ENCODE results near the gene TMPO.

TMPO gene

DNA sequence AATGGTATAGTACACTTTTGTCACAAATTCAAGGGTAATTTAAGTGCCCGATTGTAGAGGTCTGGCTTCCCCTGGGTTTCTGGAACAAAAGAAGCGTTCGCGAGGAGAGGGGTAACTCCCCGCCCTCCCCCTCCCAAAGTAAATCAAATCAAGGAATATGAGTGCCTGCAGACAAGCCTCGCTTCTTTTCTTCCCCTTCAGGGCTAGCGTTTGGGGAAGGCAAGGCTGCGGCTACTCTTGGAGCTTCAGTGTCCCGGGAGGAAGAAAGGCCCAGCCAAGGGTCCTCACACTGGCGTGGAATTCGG, 456 bp upstream of the TMPO start:
- FAIRE-seq (no peak), DNase-seq (ENCODE audit: insufficient read length, low spot score) (no peak)
- TF ChIP-seq, protein P1, sequence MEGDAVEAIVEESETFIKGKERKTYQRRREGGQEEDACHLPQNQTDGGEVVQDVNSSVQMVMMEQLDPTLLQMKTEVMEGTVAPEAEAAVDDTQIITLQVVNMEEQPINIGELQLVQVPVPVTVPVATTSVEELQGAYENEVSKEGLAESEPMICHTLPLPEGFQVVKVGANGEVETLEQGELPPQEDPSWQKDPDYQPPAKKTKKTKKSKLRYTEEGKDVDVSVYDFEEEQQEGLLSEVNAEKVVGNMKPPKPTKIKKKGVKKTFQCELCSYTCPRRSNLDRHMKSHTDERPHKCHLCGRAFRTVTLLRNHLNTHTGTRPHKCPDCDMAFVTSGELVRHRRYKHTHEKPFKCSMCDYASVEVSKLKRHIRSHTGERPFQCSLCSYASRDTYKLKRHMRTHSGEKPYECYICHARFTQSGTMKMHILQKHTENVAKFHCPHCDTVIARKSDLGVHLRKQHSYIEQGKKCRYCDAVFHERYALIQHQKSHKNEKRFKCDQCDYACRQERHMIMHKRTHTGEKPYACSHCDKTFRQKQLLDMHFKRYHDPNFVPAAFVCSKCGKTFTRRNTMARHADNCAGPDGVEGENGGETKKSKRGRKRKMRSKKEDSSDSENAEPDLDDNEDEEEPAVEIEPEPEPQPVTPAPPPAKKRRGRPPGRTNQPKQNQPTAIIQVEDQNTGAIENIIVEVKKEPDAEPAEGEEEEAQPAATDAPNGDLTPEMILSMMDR (IDR thresholded peaks at IDR 0.05; ENCODE audit: insufficient read depth, missing control alignments): no peak

DNA sequence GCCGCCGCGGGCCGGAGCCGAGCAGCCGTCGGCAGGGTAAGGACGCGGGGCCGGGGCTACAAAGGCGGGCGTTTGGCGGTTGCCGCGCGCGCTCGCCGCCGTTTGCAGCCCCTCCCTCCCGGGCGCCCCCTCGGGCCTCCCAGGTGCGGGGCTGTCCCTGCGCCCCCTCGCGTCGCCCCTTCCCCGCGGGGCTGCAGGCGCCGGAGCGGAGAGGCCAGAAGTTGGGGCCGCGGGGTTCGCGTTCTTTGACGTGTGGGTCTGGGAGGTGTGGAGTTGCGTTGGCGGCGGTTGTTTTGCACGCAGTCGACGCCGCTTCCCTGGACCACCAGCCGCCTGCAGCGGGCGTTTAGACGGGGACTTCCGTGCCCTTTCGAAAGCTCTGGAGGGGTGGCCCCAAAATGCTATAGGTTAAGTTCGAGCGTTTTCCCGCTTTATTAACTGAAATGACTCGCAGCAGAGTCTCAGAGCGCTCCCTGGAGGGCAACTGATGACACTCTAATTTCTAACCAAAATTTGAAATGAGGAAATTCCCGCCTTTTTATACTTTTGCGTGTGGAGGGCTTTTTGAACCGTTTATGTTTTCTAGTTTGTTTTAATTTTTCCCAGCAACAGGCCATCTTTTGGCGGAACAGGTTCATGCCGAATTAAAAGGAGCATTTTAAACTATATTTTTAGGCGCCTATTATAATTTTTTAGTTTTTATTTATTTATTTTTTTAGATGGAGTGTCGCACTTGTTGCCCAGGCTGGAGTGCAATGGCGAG, 902 bp downstream of the TMPO start:
- FAIRE-seq: no peak
- TF ChIP-seq, protein P1 (IDR thresholded peaks at IDR 0.05; ENCODE audit: insufficient read depth, missing control alignments): peak; percentile 67
- no peak for DNase-seq (ENCODE audit: insufficient read length, low spot score)

DNA sequence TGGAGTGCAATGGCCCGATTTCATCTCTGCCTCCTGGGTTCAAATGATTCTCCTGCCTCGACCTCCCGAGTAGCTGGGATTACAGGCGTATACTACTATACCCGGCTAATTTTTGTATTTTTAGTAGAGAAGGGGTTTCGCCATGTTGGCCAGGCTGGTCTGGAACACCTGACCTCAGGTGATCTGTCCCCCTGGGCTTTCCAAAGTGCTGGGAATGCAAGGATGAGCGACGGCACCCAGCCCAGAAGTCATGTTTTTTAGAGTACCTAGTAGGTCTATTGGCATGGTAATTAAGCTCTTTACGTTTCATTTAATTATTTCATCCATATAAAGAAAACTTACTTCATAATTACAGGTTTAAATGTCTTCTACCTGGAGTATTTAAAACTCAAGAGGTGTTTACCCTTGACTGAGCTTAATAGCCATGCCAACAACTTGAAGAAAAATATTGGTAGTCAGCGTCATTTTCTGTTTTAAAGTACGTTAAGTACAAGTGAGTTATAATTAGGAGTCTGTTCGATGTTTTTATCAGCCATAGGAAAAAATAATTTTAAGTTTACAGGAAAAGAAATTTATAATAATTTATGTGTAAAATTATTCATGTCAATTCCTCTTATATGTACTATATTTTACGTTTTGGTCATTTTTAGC, 4.0 kb downstream of the TMPO start:
- FAIRE-seq: no peak
- TF ChIP-seq, protein P1 (IDR thresholded peaks at IDR 0.05; ENCODE audit: insufficient read depth, missing control alignments): no peak
- no peak for DNase-seq (ENCODE audit: insufficient read length, low spot score)

DNA sequence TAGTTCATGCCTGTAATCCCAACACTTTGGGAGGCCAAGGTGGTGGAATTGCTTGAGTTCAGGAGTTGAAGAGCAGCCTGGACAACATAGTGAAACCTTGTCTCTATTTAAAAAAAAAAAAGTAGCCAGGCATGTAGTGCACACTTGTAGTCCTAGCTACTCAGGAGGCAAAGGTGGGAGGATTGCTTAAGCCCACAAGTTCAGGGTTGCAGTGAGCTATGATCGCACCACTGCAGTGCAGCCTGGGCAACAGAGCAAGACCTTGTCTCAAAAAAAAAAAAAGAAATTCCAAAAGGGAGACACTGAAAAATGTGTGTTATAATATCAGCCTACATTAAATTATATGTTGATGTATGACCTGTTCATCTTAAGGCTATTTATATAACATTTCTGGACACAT, 14.7 kb downstream of the TMPO start:
- DNase-seq (ENCODE audit: insufficient read length, low spot score): no peak
- FAIRE-seq: no peak
- TF ChIP-seq, protein P1 (IDR thresholded peaks at IDR 0.05; ENCODE audit: insufficient read depth, missing control alignments): no peak

DNA sequence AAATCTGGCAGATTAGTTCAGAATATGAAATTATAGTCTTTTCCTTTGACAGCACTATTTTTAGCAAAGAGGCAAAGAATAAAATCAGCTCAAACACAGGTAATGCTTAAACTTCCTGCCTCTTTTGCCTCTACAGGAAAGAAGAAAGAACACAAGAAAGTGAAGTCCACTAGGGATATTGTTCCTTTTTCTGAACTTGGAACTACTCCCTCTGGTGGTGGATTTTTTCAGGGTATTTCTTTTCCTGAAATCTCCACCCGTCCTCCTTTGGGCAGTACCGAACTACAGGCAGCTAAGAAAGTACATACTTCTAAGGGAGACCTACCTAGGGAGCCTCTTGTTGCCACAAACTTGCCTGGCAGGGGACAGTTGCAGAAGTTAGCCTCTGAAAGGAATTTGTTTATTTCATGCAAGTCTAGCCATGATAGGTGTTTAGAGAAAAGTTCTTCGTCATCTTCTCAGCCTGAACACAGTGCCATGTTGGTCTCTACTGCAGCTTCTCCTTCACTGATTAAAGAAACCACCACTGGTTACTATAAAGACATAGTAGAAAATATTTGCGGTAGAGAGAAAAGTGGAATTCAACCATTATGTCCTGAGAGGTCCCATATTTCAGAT, 17.4 kb downstream of the TMPO start:
- FAIRE-seq (no peak), DNase-seq (ENCODE audit: insufficient read length, low spot score) (no peak)
- TF ChIP-seq, protein P1 (IDR thresholded peaks at IDR 0.05; ENCODE audit: insufficient read depth, missing control alignments): peak; percentile 52

DNA sequence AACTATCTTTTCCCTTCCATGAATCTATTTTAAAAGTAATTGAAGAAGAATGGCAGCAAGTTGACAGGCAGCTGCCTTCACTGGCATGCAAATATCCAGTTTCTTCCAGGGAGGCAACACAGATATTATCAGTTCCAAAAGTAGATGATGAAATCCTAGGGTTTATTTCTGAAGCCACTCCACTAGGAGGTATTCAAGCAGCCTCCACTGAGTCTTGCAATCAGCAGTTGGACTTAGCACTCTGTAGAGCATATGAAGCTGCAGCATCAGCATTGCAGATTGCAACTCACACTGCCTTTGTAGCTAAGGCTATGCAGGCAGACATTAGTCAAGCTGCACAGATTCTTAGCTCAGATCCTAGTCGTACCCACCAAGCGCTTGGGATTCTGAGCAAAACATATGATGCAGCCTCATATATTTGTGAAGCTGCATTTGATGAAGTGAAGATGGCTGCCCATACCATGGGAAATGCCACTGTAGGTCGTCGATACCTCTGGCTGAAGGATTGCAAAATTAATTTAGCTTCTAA, 18.4 kb downstream of the TMPO start:
- no peak for FAIRE-seq
- TF ChIP-seq, protein P1 (IDR thresholded peaks at IDR 0.05; ENCODE audit: insufficient read depth, missing control alignments): no peak
- no peak for DNase-seq (ENCODE audit: insufficient read length, low spot score)
